22Rv1 (cell line): Measurements from ENCODE around the gene GTPBP1.

Experiments
- CTCF ChIP-seq: fragments of 450-650 bp; IDR thresholded peaks from 2 replicates; pipeline ENCODE4 v1.5.1; 2017; ENCODE audit warnings: mild to moderate bottlenecking
- ZFX ChIP-seq: fragments of 450-650 bp; IDR thresholded peaks from 2 replicates; pipeline ENCODE4 v1.6.1; 2017; ENCODE audit warnings: antibody characterized with exemption, borderline replicate concordance

DNA sequence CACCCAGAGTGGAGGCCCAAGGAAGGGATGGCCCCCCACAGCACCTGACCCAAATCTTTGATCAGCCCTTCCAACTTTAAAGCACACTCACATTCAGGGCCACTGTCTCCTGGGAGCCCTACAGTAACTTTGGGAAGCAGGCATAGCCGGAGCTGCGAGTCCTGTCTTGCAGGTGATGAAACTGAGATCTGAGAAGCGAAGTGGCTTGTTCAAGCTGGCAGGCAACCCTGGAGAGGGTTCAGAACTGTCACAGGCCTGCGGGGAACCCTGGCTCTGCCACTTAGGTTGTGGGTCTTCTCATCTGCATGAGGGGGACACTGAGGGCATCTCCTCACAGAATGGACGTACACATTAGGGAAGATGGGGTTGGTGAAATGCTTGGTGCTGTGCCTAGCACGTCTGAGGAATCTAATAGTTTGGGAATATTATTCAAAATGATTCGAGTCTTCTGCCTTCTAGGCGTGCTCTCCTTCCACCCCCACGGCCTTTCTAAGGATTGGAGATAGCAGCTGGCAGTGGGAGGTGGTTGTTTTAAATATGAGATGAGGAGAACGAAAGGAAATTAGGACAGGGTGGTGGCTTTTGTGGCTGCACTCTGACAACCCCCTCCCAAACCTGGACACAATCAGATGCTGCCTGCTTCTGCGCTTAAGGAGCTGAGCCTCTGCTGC, 68.9 kb downstream of the GTPBP1 start:
- no peak for TF ChIP-seq ZFX
- TF ChIP-seq CTCF, result no peak
